ENCODE measurements around the gene NELL1. TPM values are rescaled to one million over a fixed set of nuclear protein-coding genes. Genes with fewer than 3 reads are reported as not detected.

NELL1 gene
- total and polyA plus RNA-seq, 4 donors, result 11.0 to 57.9 (median 31.2) TPM

- Histone ChIP-seq H3K36me3 (ENCODE audit: control insufficient read depth, insufficient read depth, low read length) (no peaks in the 10 kb centered on the region), H3K27me3 (ENCODE audit: control insufficient read depth, insufficient read depth, low read length) (no peaks in the 10 kb centered on the region), H3K27ac (ENCODE audit: low read depth, low read length) (no peak overlapping the region), H3K4me3 (ENCODE audit: low read depth, low read length) (no peak overlapping the region), H3K4me1 (ENCODE audit: control insufficient read depth, insufficient read depth, low read length) (no peaks in the 10 kb centered on the region), H3K9me3 (ENCODE audit: control insufficient read depth, insufficient read depth, low read length) (no peaks in the 10 kb centered on the region)
- no CpG with 5 or more reads among the region's 3 CpGs for WGBS (ENCODE audit: insufficient coverage)
- no peak for DNase-seq (ENCODE audit: low read depth in 4 of 6, low spot score in 6 of 6)
Observed at GRCh38 chr11:21567645-21568290, 898.4 kb downstream of the NELL1 start.

- Histone ChIP-seq H3K27me3 (ENCODE audit: control insufficient read depth, insufficient read depth, low read length) (no peaks in the 10 kb centered on the region), H3K36me3 (ENCODE audit: control insufficient read depth, insufficient read depth, low read length) (no peaks in the 10 kb centered on the region), H3K4me3 (ENCODE audit: low read depth, low read length) (no peak overlapping the region), H3K4me1 (ENCODE audit: control insufficient read depth, insufficient read depth, low read length) (no peaks in the 10 kb centered on the region), H3K9me3 (ENCODE audit: control insufficient read depth, insufficient read depth, low read length) (no peaks in the 10 kb centered on the region), H3K27ac (ENCODE audit: low read depth, low read length) (no peak overlapping the region)
- DNase-seq (ENCODE audit: low read depth in 4 of 6, low spot score in 6 of 6), result no peak
- WGBS (ENCODE audit: insufficient coverage), result no CpG with 5 or more reads among the region's 1 CpG
Observed at GRCh38 chr11:21572210-21572609, 902.8 kb downstream of the NELL1 start.

GRCh38 chr11:21582791-21583190 is 913.4 kb downstream of the NELL1 start:
- Histone ChIP-seq H3K9me3 (ENCODE audit: control insufficient read depth, insufficient read depth, low read length) (no peaks in the 10 kb centered on the region), H3K4me1 (ENCODE audit: control insufficient read depth, insufficient read depth, low read length) (no peaks in the 10 kb centered on the region), H3K4me3 (ENCODE audit: low read depth, low read length) (no peak overlapping the region), H3K36me3 (ENCODE audit: control insufficient read depth, insufficient read depth, low read length) (no peaks in the 10 kb centered on the region), H3K27ac (ENCODE audit: low read depth, low read length) (no peak overlapping the region), H3K27me3 (ENCODE audit: control insufficient read depth, insufficient read depth, low read length) (no peaks in the 10 kb centered on the region)
- DNase-seq (ENCODE audit: low read depth in 4 of 6, low spot score in 6 of 6), result peak in 3 of 6 donors; percentile 18 to 59 (median 42)
- WGBS (ENCODE audit: insufficient coverage), result no CpG with 5 or more reads among the region's 1 CpG

- DNase-seq (ENCODE audit: low read depth in 4 of 6, low spot score in 6 of 6), result no peak
- Histone ChIP-seq H3K4me1 (ENCODE audit: control insufficient read depth, insufficient read depth, low read length) (no peaks in the 10 kb centered on the region), H3K9me3 (ENCODE audit: control insufficient read depth, insufficient read depth, low read length) (no peaks in the 10 kb centered on the region), H3K36me3 (ENCODE audit: control insufficient read depth, insufficient read depth, low read length) (no peaks in the 10 kb centered on the region), H3K4me3 (ENCODE audit: low read depth, low read length) (no peak overlapping the region), H3K27me3 (ENCODE audit: control insufficient read depth, insufficient read depth, low read length) (no peaks in the 10 kb centered on the region), H3K27ac (ENCODE audit: low read depth, low read length) (no peak overlapping the region)
- 46% methylated on average over 2 of the region's 2 CpGs for WGBS (ENCODE audit: insufficient coverage)
Observed at GRCh38 chr11:21588754-21589153, 919.4 kb downstream of the NELL1 start.

- Histone ChIP-seq H3K4me3 (ENCODE audit: low read depth, low read length) (no peak overlapping the region), H3K36me3 (ENCODE audit: control insufficient read depth, insufficient read depth, low read length) (no peaks in the 10 kb centered on the region), H3K27ac (ENCODE audit: low read depth, low read length) (no peak overlapping the region)
Observed at GRCh38 chr11:21602699-21603098, 933.3 kb downstream of the NELL1 start.

GRCh38 chr11:21603886-21604285 is 934.5 kb downstream of the NELL1 start:
- Histone ChIP-seq H3K27ac (ENCODE audit: low read depth, low read length) (no peak overlapping the region), H3K36me3 (ENCODE audit: control insufficient read depth, insufficient read depth, low read length) (no peaks in the 10 kb centered on the region), H3K4me3 (ENCODE audit: low read depth, low read length) (no peak overlapping the region), H3K27me3 (ENCODE audit: control insufficient read depth, insufficient read depth, low read length) (no peaks in the 10 kb centered on the region), H3K9me3 (ENCODE audit: control insufficient read depth, insufficient read depth, low read length) (no peaks in the 10 kb centered on the region), H3K4me1 (ENCODE audit: control insufficient read depth, insufficient read depth, low read length) (no peaks in the 10 kb centered on the region)
- peak in 1 of 6 donors; percentile 70 for DNase-seq (ENCODE audit: low read depth in 4 of 6, low spot score in 6 of 6)
- no CpG with 5 or more reads among the region's 3 CpGs for WGBS (ENCODE audit: insufficient coverage)

More at GRCh38 chr11:21602699-21603098, 933.3 kb downstream of the NELL1 start:
- H3K27me3 ChIP-seq (ENCODE audit: control insufficient read depth, insufficient read depth, low read length), result no peaks in the 10 kb centered on the region
- no peaks in the 10 kb centered on the region for H3K9me3 ChIP-seq (ENCODE audit: control insufficient read depth, insufficient read depth, low read length)
- H3K4me1 ChIP-seq (ENCODE audit: control insufficient read depth, insufficient read depth, low read length), result no peaks in the 10 kb centered on the region
- 78% methylated on average over 1 of the region's 1 CpG for WGBS (ENCODE audit: insufficient coverage)
- DNase-seq (ENCODE audit: low read depth in 4 of 6, low spot score in 6 of 6), result no peak

GRCh38 chr11:21604564-21604963 is 935.2 kb downstream of the NELL1 start:
- H3K4me3 ChIP-seq (ENCODE audit: low read depth, low read length), result no peak overlapping the region
- H3K9me3 ChIP-seq (ENCODE audit: control insufficient read depth, insufficient read depth, low read length), result no peaks in the 10 kb centered on the region
- H3K27ac ChIP-seq (ENCODE audit: low read depth, low read length), result no peak overlapping the region
- H3K27me3 ChIP-seq (ENCODE audit: control insufficient read depth, insufficient read depth, low read length), result no peaks in the 10 kb centered on the region
- DNase-seq (ENCODE audit: low read depth in 4 of 6, low spot score in 6 of 6), result no peak
- H3K36me3 ChIP-seq (ENCODE audit: control insufficient read depth, insufficient read depth, low read length), result no peaks in the 10 kb centered on the region
- H3K4me1 ChIP-seq (ENCODE audit: control insufficient read depth, insufficient read depth, low read length), result no peaks in the 10 kb centered on the region
- 100% methylated on average over 1 of the region's 3 CpGs for WGBS (ENCODE audit: insufficient coverage)

- no peaks in the 10 kb centered on the region for H3K9me3 ChIP-seq (ENCODE audit: control insufficient read depth, insufficient read depth, low read length)
- H3K4me1 ChIP-seq (ENCODE audit: control insufficient read depth, insufficient read depth, low read length), result no peaks in the 10 kb centered on the region
- no peak overlapping the region for H3K27ac ChIP-seq (ENCODE audit: low read depth, low read length)
- DNase-seq (ENCODE audit: low read depth in 4 of 6, low spot score in 6 of 6), result no peak
- H3K36me3 ChIP-seq (ENCODE audit: control insufficient read depth, insufficient read depth, low read length), result no peaks in the 10 kb centered on the region
- no peaks in the 10 kb centered on the region for H3K27me3 ChIP-seq (ENCODE audit: control insufficient read depth, insufficient read depth, low read length)
- WGBS (ENCODE audit: insufficient coverage), result 100% methylated on average over 1 of the region's 3 CpGs
- no peak overlapping the region for H3K4me3 ChIP-seq (ENCODE audit: low read depth, low read length)
Observed at GRCh38 chr11:21612326-21612725, 942.9 kb downstream of the NELL1 start.

GRCh38 chr11:21614961-21615360 is 945.6 kb downstream of the NELL1 start:
- H3K27ac ChIP-seq (ENCODE audit: low read depth, low read length), result no peak overlapping the region
- H3K9me3 ChIP-seq (ENCODE audit: control insufficient read depth, insufficient read depth, low read length), result no peaks in the 10 kb centered on the region
- H3K4me1 ChIP-seq (ENCODE audit: control insufficient read depth, insufficient read depth, low read length), result no peaks in the 10 kb centered on the region
- H3K4me3 ChIP-seq (ENCODE audit: low read depth, low read length), result no peak overlapping the region
- no peaks in the 10 kb centered on the region for H3K27me3 ChIP-seq (ENCODE audit: control insufficient read depth, insufficient read depth, low read length)
- DNase-seq (ENCODE audit: low read depth in 4 of 6, low spot score in 6 of 6), result no peak
- H3K36me3 ChIP-seq (ENCODE audit: control insufficient read depth, insufficient read depth, low read length), result no peaks in the 10 kb centered on the region
- 78% methylated on average over 2 of the region's 5 CpGs for WGBS (ENCODE audit: insufficient coverage)

GRCh38 chr11:21615955-21616371 is 946.6 kb downstream of the NELL1 start:
- 20% methylated on average over 1 of the region's 3 CpGs for WGBS (ENCODE audit: insufficient coverage)

More at GRCh38 chr11:21615955-21616371, 946.6 kb downstream of the NELL1 start:
- Histone ChIP-seq H3K27me3 (ENCODE audit: control insufficient read depth, insufficient read depth, low read length) (no peaks in the 10 kb centered on the region), H3K36me3 (ENCODE audit: control insufficient read depth, insufficient read depth, low read length) (no peaks in the 10 kb centered on the region), H3K4me1 (ENCODE audit: control insufficient read depth, insufficient read depth, low read length) (no peaks in the 10 kb centered on the region), H3K9me3 (ENCODE audit: control insufficient read depth, insufficient read depth, low read length) (no peaks in the 10 kb centered on the region), H3K27ac (ENCODE audit: low read depth, low read length) (no peak overlapping the region), H3K4me3 (ENCODE audit: low read depth, low read length) (no peak overlapping the region)
- peak in 2 of 6 donors; percentile 55 to 61 for DNase-seq (ENCODE audit: low read depth in 4 of 6, low spot score in 6 of 6)

Data from spinal cord (tissue), 10 donors.